Endothelial cell of umbilical vein (primary cell): ENCODE results near the gene JAG2. TPM values are rescaled to one million over a fixed set of nuclear protein-coding genes. Genes with fewer than 3 reads are reported as not detected.

ENCODE experiments used
- BruUV-seq: library from RNA; stranded (reverse); fragments of 400-500 nt; replicated peaks from 2 replicates; lab custom pipeline; 2021; lab: Mats Ljungman, UMichigan
- CTCF ChIA-PET: fragments of 300-600, 350-600 bp; sonication (Branson Sonifier 250); formaldehyde crosslinking; loops from one replicate; lab custom pipeline; 2021; ENCODE audit warnings: antibody characterized with exemption, inconsistent platforms; lab: Charles Lee
- POLR2A ChIA-PET: fragments of 300-600, 350-600 bp; sonication (Branson Sonifier 250); formaldehyde crosslinking; loops from one replicate; lab custom pipeline; 2021; ENCODE audit warnings: antibody characterized with exemption, inconsistent platforms; lab: Charles Lee
- DNase-seq: peaks from one replicate; pipeline ENCODE4 v3.0.0-alpha.2; 2011; ENCODE audit warnings: low read depth, low spot score
- FAIRE-seq: peaks from 2 replicates; lab custom pipeline; 2011; peaks lifted over from hg19 to GRCh38; lab: Jason Lieb, UNC
- H2AFZ ChIP-seq: 2 replicates; pipeline ENCODE4 v1.6.0; 2012; ENCODE audit warnings: low read depth, low read length, control low read depth, inconsistent platforms
- H3K27ac ChIP-seq: 2 replicates; pipeline ENCODE4 v1.5.1; 2011; ENCODE audit warnings: low read depth, mild to moderate bottlenecking, control low read depth, low read length, moderate library complexity; ENCODE audit not compliant: insufficient read depth
- H3K27me3 ChIP-seq, 2 experiments: 2 replicates each; pipeline versions ENCODE4 v1.6.0 to v1.6.1; 2011; ENCODE audit warnings: low read length in 2 of 2, mixed read lengths in 1 of 2; ENCODE audit not compliant: control insufficient read depth in 2 of 2, insufficient read depth in 2 of 2
- H3K36me3 ChIP-seq, 2 experiments: 2 replicates in 1 of 2; 3 replicates in 1 of 2; pipeline ENCODE4 v1.5.1; 2011; ENCODE audit warnings: low read length in 2 of 2, mild to moderate bottlenecking in 1 of 2, moderate library complexity in 1 of 2; ENCODE audit not compliant: control insufficient read depth in 2 of 2, insufficient read depth in 2 of 2; ENCODE audit errors: extremely low read depth in 1 of 2
- H3K4me1 ChIP-seq: 3 replicates; pipeline ENCODE4 v1.5.1; 2011; ENCODE audit warnings: mild to moderate bottlenecking, low read length; ENCODE audit not compliant: control insufficient read depth, insufficient read depth; ENCODE audit errors: extremely low read depth
- H3K4me2 ChIP-seq: 2 replicates; pipeline ENCODE4 v1.6.1; 2011; ENCODE audit warnings: low read length, control low read depth, mixed read lengths; ENCODE audit not compliant: insufficient read depth
- H3K4me3 ChIP-seq, 3 experiments: fragments of 200-600 bp in 1 of 3; sonication (generic), shearing (Covaris generic) in 1 of 3; replicated peaks in 1 of 3; 2 replicates each; pipeline ENCODE4 v1.5.1; 2011 to 2016; ENCODE audit warnings: control low read depth in 3 of 3, low read length in 3 of 3, mild to moderate bottlenecking in 2 of 3, inconsistent platforms in 1 of 3, low read depth in 1 of 3, moderate library complexity in 1 of 3; ENCODE audit not compliant: insufficient read depth in 1 of 3
- H3K79me2 ChIP-seq: 2 replicates; pipeline ENCODE4 v1.6.0; 2012; ENCODE audit warnings: low read length, inconsistent platforms; ENCODE audit not compliant: control insufficient read depth, insufficient read depth
- H3K9ac ChIP-seq: replicated peaks from 2 replicates; pipeline ENCODE3; 2011; ENCODE audit warnings: low read length, control low read depth; ENCODE audit not compliant: insufficient read depth; ENCODE audit errors: extremely low read depth
- H3K9me1 ChIP-seq: replicated peaks from 3 replicates; pipeline ENCODE4 v1.6.0; 2011; ENCODE audit warnings: mild to moderate bottlenecking, low read length; ENCODE audit not compliant: control insufficient read depth, insufficient read depth; ENCODE audit errors: extremely low read depth
- H3K9me3 ChIP-seq: replicated peaks from 2 replicates; pipeline ENCODE4 v1.5.1; 2012; ENCODE audit warnings: low read length, inconsistent platforms; ENCODE audit not compliant: control insufficient read depth, insufficient read depth
- H4K20me1 ChIP-seq: replicated peaks from 2 replicates; pipeline ENCODE3; 2011; ENCODE audit warnings: mild to moderate bottlenecking, low read length; ENCODE audit not compliant: control insufficient read depth, insufficient read depth; ENCODE audit errors: extremely low read depth
- EZH2 ChIP-seq: IDR thresholded peaks from 2 replicates; pipeline ENCODE4 v1.6.1; 2012; ENCODE audit warnings: borderline replicate concordance, low read depth, mild to moderate bottlenecking, moderate library complexity, low read length, inconsistent platforms; ENCODE audit not compliant: severe bottlenecking
- FOS ChIP-seq: IDR thresholded peaks from 2 replicates; pipeline ENCODE4 v1.6.1; 2011; ENCODE audit warnings: mild to moderate bottlenecking, low read length, moderate library complexity, borderline replicate concordance; ENCODE audit not compliant: insufficient read depth
- GATA2 ChIP-seq: IDR thresholded peaks from 2 replicates; pipeline ENCODE4 v1.7.0; 2011; ENCODE audit warnings: low read depth, mild to moderate bottlenecking, moderate library complexity, mixed read lengths, low read length; ENCODE audit not compliant: insufficient read length, insufficient read depth
- JUN ChIP-seq: IDR thresholded peaks from 2 replicates; pipeline ENCODE4 v1.6.1; 2011; ENCODE audit warnings: borderline replicate concordance, low read depth; ENCODE audit not compliant: insufficient read length, insufficient read depth
- MYC ChIP-seq: IDR thresholded peaks from one replicate; pipeline ENCODE4 v1.6.1; 2011; ENCODE audit warnings: mild to moderate bottlenecking, low read depth, low read length
- POLR2A ChIP-seq: IDR thresholded peaks from 2 replicates; pipeline ENCODE4 v1.6.1; 2012; ENCODE audit warnings: low read depth, mild to moderate bottlenecking, control low read depth, low read length
- POLR2AphosphoS5 ChIP-seq: IDR thresholded peaks from 2 replicates; pipeline ENCODE4 v1.6.1; 2012; ENCODE audit warnings: low read depth, mild to moderate bottlenecking, control low read depth, low read length, moderate library complexity; ENCODE audit not compliant: insufficient read depth
- dilution Hi-C: fragments of 300-500 bp; cut with MboI; formaldehyde crosslinking; loops from one replicate; pipeline ENCODE4 v1.15.0; 2019; ENCODE audit warnings: low sequenced_read_pairs; ENCODE audit not compliant: extremely low pct_ligation_motif_present
- intact Hi-C: fragments of 100-400 bp; cut with micrococcal nuclease; formaldehyde crosslinking; loops from one replicate; pipeline ENCODE4 v1.10.0; 2022
- polyA plus RNA-seq, 4 experiments: library from polyadenylated mRNA; depleted of rRNA in 3 of 4; stranded (reverse) in 3 of 4; unstranded in 1 of 4; fragments of >200 nt; gene quantifications; 2 replicates each; pipeline versions ENCODE4 v1.2.1 to v1.2.3, GENCODE V29; 2011 to 2012; ENCODE audit warnings: missing spikeins in 1 of 4
- total RNA-seq: library from RNA; stranded (reverse); gene quantifications from 2 replicates; pipeline ENCODE4 v1.2.3, GENCODE V29; 2021
- TF ChIP-seq, protein P1 (sequence below), 2 donors: IDR thresholded peaks; 1 replicate in 1 of 2; 2 replicates in 1 of 2; pipeline ENCODE4 v1.5.1; 2011; ENCODE audit warnings: low read length in 2 of 2, mild to moderate bottlenecking in 2 of 2, moderate library complexity in 2 of 2, control low read depth in 1 of 2, inconsistent platforms in 1 of 2, low read depth in 1 of 2; ENCODE audit not compliant: insufficient read depth in 1 of 2; ENCODE audit errors: extremely low read depth in 1 of 2
- TF ChIP-seq, protein P2 (sequence below): IDR thresholded peaks from 2 replicates; pipeline ENCODE4 v1.6.1; 2011; ENCODE audit not compliant: insufficient read depth, insufficient read length

JAG2 gene
- total and polyA plus RNA-seq, 2 donors (not counting 3 experiments of a cell fraction or from before 2014, with no cell fraction given), result 105 to 128 TPM

- Histone ChIP-seq H3K4me2 (no peak overlapping the region), H3K27me3 (no peaks in the 10 kb centered on the region), H3K4me1 (no peaks in the 10 kb centered on the region), H3K27ac (no peak overlapping the region), H3K79me2 (no peaks in the 10 kb centered on the region), H3K9me1 (no peaks in the 10 kb centered on the region), H2AFZ (no peak overlapping the region), H3K4me3 (no peak overlapping the region), H4K20me1 (no peaks in the 10 kb centered on the region), H3K9me3 (no peaks in the 10 kb centered on the region), H3K9ac (no peak overlapping the region), H3K36me3 (peaks cover 0 to 31% of the 10 kb centered on the region in 2 experiments)
- CTCF ChIA-PET, result interaction anchor here (0.9 to 1.1 kb wide), 2 partner anchors 11 to 126 kb away, joined by 3 to 5 read pairs; no protein-coding TSS in a partner anchor
- intact Hi-C loops (no loop called here), dilution Hi-C loops (no loop called here)
- POLR2A ChIA-PET, result no interaction called here
- BruUV-seq, result no TSS peak
- TF ChIP-seq FOS (no peak), GATA2 (no peak), EZH2 (no peak), POLR2A (no peak), POLR2AphosphoS5 (no peak), JUN (no peak), MYC (no peak)
- TF ChIP-seq, protein P1, sequence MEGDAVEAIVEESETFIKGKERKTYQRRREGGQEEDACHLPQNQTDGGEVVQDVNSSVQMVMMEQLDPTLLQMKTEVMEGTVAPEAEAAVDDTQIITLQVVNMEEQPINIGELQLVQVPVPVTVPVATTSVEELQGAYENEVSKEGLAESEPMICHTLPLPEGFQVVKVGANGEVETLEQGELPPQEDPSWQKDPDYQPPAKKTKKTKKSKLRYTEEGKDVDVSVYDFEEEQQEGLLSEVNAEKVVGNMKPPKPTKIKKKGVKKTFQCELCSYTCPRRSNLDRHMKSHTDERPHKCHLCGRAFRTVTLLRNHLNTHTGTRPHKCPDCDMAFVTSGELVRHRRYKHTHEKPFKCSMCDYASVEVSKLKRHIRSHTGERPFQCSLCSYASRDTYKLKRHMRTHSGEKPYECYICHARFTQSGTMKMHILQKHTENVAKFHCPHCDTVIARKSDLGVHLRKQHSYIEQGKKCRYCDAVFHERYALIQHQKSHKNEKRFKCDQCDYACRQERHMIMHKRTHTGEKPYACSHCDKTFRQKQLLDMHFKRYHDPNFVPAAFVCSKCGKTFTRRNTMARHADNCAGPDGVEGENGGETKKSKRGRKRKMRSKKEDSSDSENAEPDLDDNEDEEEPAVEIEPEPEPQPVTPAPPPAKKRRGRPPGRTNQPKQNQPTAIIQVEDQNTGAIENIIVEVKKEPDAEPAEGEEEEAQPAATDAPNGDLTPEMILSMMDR (IDR thresholded peaks at IDR 0.05; ENCODE audit: extremely low read depth in 1 of 2, insufficient read depth in 1 of 2, low read depth in 1 of 2, low read length in 2 of 2), result no peak
- TF ChIP-seq, protein P2, sequence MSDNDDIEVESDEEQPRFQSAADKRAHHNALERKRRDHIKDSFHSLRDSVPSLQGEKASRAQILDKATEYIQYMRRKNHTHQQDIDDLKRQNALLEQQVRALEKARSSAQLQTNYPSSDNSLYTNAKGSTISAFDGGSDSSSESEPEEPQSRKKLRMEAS, result no peak
- no peak for DNase-seq
- no peak for FAIRE-seq
Measured at GRCh38 chr14:105216490-105217247, 48.1 kb upstream of the JAG2 start.
